ENCODE data around the gene RAB27A. TPM values are rescaled to one million over a fixed set of nuclear protein-coding genes. Genes with fewer than 3 reads are reported as not detected.
"Not testable (repeated sequence)": the region's sequence is repeated elsewhere in the genome, so short reads cannot be mapped to it uniquely, and the experiment has no call there.

RAB27A gene
- total RNA-seq, 1 donor from 2014 or later: 17.8 TPM

GRCh38 chr15:55250941-55251340 is 38.7 kb downstream of the RAB27A start:
- no peaks in the 10 kb centered on the region for H3K27me3 Mint-ChIP-seq (ENCODE audit: low read depth, unreplicated experiment)
- Histone ChIP-seq H3K4me1 (ENCODE audit: insufficient read depth, low read length) (peaks cover 10% of the 10 kb centered on the region), H3K4me3 (ENCODE audit: insufficient read depth, low read depth, low read length) (no peak overlapping the region), H3K9me3 (ENCODE audit: insufficient read depth, low read depth, low read length) (no peaks in the 10 kb centered on the region), H3K36me3 (ENCODE audit: insufficient read depth, low read length) (no peaks in the 10 kb centered on the region), H3K9ac (ENCODE audit: low read length) (no peak overlapping the region), H3K27me3 (ENCODE audit: insufficient read depth, low read length) (no peaks in the 10 kb centered on the region), H3K4me2 (ENCODE audit: low read length) (no peak overlapping the region), H4K20me1 (ENCODE audit: insufficient read depth, low read length) (no peaks in the 10 kb centered on the region), H3K27ac (ENCODE audit: low read depth, low read length) (no peak overlapping the region), H3K79me2 (ENCODE audit: insufficient read depth, low read length) (no peaks in the 10 kb centered on the region), H2AFZ (ENCODE audit: low read depth, low read length) (no peak overlapping the region)
- H3K9me3 Mint-ChIP-seq (ENCODE audit: unreplicated experiment): no peaks in the 10 kb centered on the region
- H3K4me3 Mint-ChIP-seq (ENCODE audit: unreplicated experiment): no peak overlapping the region
- TF ChIP-seq CTCF (IDR thresholded peaks at IDR 0.05; ENCODE audit: insufficient read depth, low read depth, low read length) (no peak), EZH2 (IDR thresholded peaks at IDR 0.05; ENCODE audit: insufficient read depth, low read length) (no peak)
- no peak overlapping the region for H3K27ac Mint-ChIP-seq (ENCODE audit: unreplicated experiment)
- FAIRE-seq (no peak), DNase-seq (ENCODE audit: low read depth) (no peak)
- peaks cover 27% of the 10 kb centered on the region for H3K4me1 Mint-ChIP-seq (ENCODE audit: low read depth, unreplicated experiment)
- H3K36me3 Mint-ChIP-seq (ENCODE audit: low read depth, unreplicated experiment): no peaks in the 10 kb centered on the region

- no peaks in the 10 kb centered on the region for H3K27me3 Mint-ChIP-seq (ENCODE audit: low read depth, unreplicated experiment)
- H3K9me3 ChIP-seq (ENCODE audit: insufficient read depth, low read depth, low read length): no peaks in the 10 kb centered on the region
- H3K27ac ChIP-seq (ENCODE audit: low read depth, low read length): no peak overlapping the region
- no peaks in the 10 kb centered on the region for H3K36me3 ChIP-seq (ENCODE audit: insufficient read depth, low read length)
- H3K79me2 ChIP-seq (ENCODE audit: insufficient read depth, low read length): no peaks in the 10 kb centered on the region
- H3K4me3 ChIP-seq (ENCODE audit: insufficient read depth, low read depth, low read length): no peak overlapping the region
- no peaks in the 10 kb centered on the region for H3K9me3 Mint-ChIP-seq (ENCODE audit: unreplicated experiment)
- no peaks in the 10 kb centered on the region for H4K20me1 ChIP-seq (ENCODE audit: insufficient read depth, low read length)
- H3K4me1 Mint-ChIP-seq (ENCODE audit: low read depth, unreplicated experiment): peaks cover 22% of the 10 kb centered on the region
- no peaks in the 10 kb centered on the region for H3K36me3 Mint-ChIP-seq (ENCODE audit: low read depth, unreplicated experiment)
- H3K4me3 Mint-ChIP-seq (ENCODE audit: unreplicated experiment): no peak overlapping the region
- H3K9ac ChIP-seq (ENCODE audit: low read length): no peak overlapping the region
- no peak for FAIRE-seq
- H3K27me3 ChIP-seq (ENCODE audit: insufficient read depth, low read length): no peaks in the 10 kb centered on the region
- TF ChIP-seq CTCF (IDR thresholded peaks at IDR 0.05; ENCODE audit: insufficient read depth, low read depth, low read length): no peak
- TF ChIP-seq EZH2 (IDR thresholded peaks at IDR 0.05; ENCODE audit: insufficient read depth, low read length): no peak
- no peak overlapping the region for H3K4me2 ChIP-seq (ENCODE audit: low read length)
- H2AFZ ChIP-seq (ENCODE audit: low read depth, low read length): no peak overlapping the region
- H3K4me1 ChIP-seq (ENCODE audit: insufficient read depth, low read length): peaks cover 10% of the 10 kb centered on the region
- DNase-seq (ENCODE audit: low read depth): peak; percentile 2
- no peak overlapping the region for H3K27ac Mint-ChIP-seq (ENCODE audit: unreplicated experiment)
These were observed 39.2 kb downstream of the RAB27A start for GRCh38 chr15:55250392-55250791.

- not testable (repeated sequence) for H3K27ac ChIP-seq (ENCODE audit: low read depth, low read length); H3K36me3 Mint-ChIP-seq (ENCODE audit: low read depth, unreplicated experiment); DNase-seq (ENCODE audit: low read depth); H3K9me3 Mint-ChIP-seq (ENCODE audit: unreplicated experiment); H3K4me2 ChIP-seq (ENCODE audit: low read length); H3K9ac ChIP-seq (ENCODE audit: low read length); H2AFZ ChIP-seq (ENCODE audit: low read depth, low read length); H3K27ac Mint-ChIP-seq (ENCODE audit: unreplicated experiment); H4K20me1 ChIP-seq (ENCODE audit: insufficient read depth, low read length); H3K4me3 Mint-ChIP-seq (ENCODE audit: unreplicated experiment); H3K9me3 ChIP-seq (ENCODE audit: insufficient read depth, low read depth, low read length); H3K27me3 Mint-ChIP-seq (ENCODE audit: low read depth, unreplicated experiment); H3K27me3 ChIP-seq (ENCODE audit: insufficient read depth, low read length); H3K79me2 ChIP-seq (ENCODE audit: insufficient read depth, low read length); H3K36me3 ChIP-seq (ENCODE audit: insufficient read depth, low read length); FAIRE-seq; H3K4me3 ChIP-seq (ENCODE audit: insufficient read depth, low read depth, low read length)
- H3K4me1 Mint-ChIP-seq (ENCODE audit: low read depth, unreplicated experiment): peaks cover 17% of the 10 kb centered on the region
- peaks cover 10% of the 10 kb centered on the region for H3K4me1 ChIP-seq (ENCODE audit: insufficient read depth, low read length)
These were observed 39.7 kb downstream of the RAB27A start for GRCh38 chr15:55249885-55250284.

All from astrocyte (in vitro differentiated cells and primary cell).